CD14-positive monocyte (primary cell): ENCODE measurements around the gene CPEB4. TPM values are rescaled to one million over a fixed set of nuclear protein-coding genes. Genes with fewer than 3 reads are reported as not detected.

ENCODE experiments used
- DNase-seq, 3 donors: peaks; one replicate each; pipeline ENCODE4 v3.0.0-alpha.2; 2011 to 2022
- H2AFZ ChIP-seq: 2 replicates; pipeline ENCODE4 v1.6.0; 2012; ENCODE audit warnings: mild to moderate bottlenecking, low read depth, low read length, inconsistent platforms; ENCODE audit not compliant: insufficient read depth, poor library complexity, severe bottlenecking
- H3K27ac ChIP-seq, 2 donors: 1 replicate in 1 of 2; 2 replicates in 1 of 2; pipeline ENCODE4 v1.5.1; 2012 to 2013; ENCODE audit warnings: low read length in 2 of 2, control low read depth in 1 of 2, inconsistent platforms in 1 of 2, low read depth in 1 of 2, mild to moderate bottlenecking in 1 of 2
- H3K27me3 ChIP-seq, 2 donors: one replicate each; pipeline versions ENCODE4 v1.6.0 to v1.6.1; 2011 to 2013; ENCODE audit warnings: low read length in 2 of 2; ENCODE audit not compliant: control insufficient read depth in 2 of 2, insufficient read depth in 2 of 2
- H3K36me3 ChIP-seq, 2 donors: replicated peaks in 1 of 2; 1 replicate in 1 of 2; 2 replicates in 1 of 2; pipeline versions ENCODE4 v1.5.1 to v1.6.1; 2012 to 2013; ENCODE audit warnings: low read length in 2 of 2, control low read depth in 1 of 2, inconsistent platforms in 1 of 2, mild to moderate bottlenecking in 1 of 2; ENCODE audit not compliant: insufficient read depth in 2 of 2, control insufficient read depth in 1 of 2
- H3K4me1 ChIP-seq, 2 donors: 1 replicate in 1 of 2; 2 replicates in 1 of 2; pipeline versions ENCODE4 v1.5.1 to v1.6.1; 2012 to 2013; ENCODE audit warnings: low read length in 2 of 2, control low read depth in 1 of 2, inconsistent platforms in 1 of 2, mild to moderate bottlenecking in 1 of 2, moderate library complexity in 1 of 2; ENCODE audit not compliant: insufficient read depth in 2 of 2, control insufficient read depth in 1 of 2
- H3K4me2 ChIP-seq: replicated peaks from 2 replicates; pipeline ENCODE3; 2012; ENCODE audit warnings: low read length, moderate library complexity, mild to moderate bottlenecking; ENCODE audit not compliant: poor library complexity, severe bottlenecking; ENCODE audit errors: extremely low read depth
- H3K4me3 ChIP-seq, 3 experiments: fragments of 200-600 bp in 1 of 3; sonication (generic) in 1 of 3; replicated peaks in 1 of 3; 1 replicate in 2 of 3; 2 replicates in 1 of 3; pipeline ENCODE4 v1.5.1; 2011 to 2013; ENCODE audit warnings: low read length in 3 of 3, mild to moderate bottlenecking in 3 of 3, control low read depth in 2 of 3, low read depth in 2 of 3, inconsistent platforms in 1 of 3, moderate library complexity in 1 of 3
- H3K79me2 ChIP-seq: 2 replicates; pipeline ENCODE4 v1.6.0; 2012; ENCODE audit warnings: mild to moderate bottlenecking, control low read depth, inconsistent platforms, low read length, moderate library complexity; ENCODE audit not compliant: insufficient read depth
- H3K9ac ChIP-seq: 2 replicates; pipeline ENCODE4 v1.6.0; 2017; ENCODE audit warnings: low read length, mild to moderate bottlenecking; ENCODE audit not compliant: insufficient read depth, poor library complexity, severe bottlenecking
- H3K9me3 ChIP-seq, 2 donors: replicated peaks in 1 of 2; 1 replicate in 1 of 2; 2 replicates in 1 of 2; pipeline versions ENCODE4 v1.5.1 to v1.6.1; 2012 to 2013; ENCODE audit warnings: low read length in 2 of 2, control low read depth in 1 of 2; ENCODE audit not compliant: control insufficient read depth in 1 of 2, insufficient read depth in 1 of 2
- H4K20me1 ChIP-seq: 2 replicates; pipeline ENCODE4 v1.6.0; 2012; ENCODE audit warnings: mild to moderate bottlenecking, low read length, control low read depth, moderate library complexity; ENCODE audit not compliant: insufficient read depth
- H3K27ac Mint-ChIP-seq, 7 donors: one replicate each; pipeline ENCODE4 v1.8.0; 2020; ENCODE audit warnings: mild to moderate bottlenecking in 7 of 7, mixed read lengths in 7 of 7, moderate library complexity in 6 of 7, inconsistent platforms in 2 of 7
- H3K27me3 Mint-ChIP-seq, 3 donors: one replicate each; pipeline ENCODE4 v1.8.0; 2021 to 2022; ENCODE audit warnings: low read depth in 3 of 3, mild to moderate bottlenecking in 3 of 3, mixed read lengths in 3 of 3, moderate library complexity in 3 of 3, inconsistent platforms in 1 of 3
- H3K36me3 Mint-ChIP-seq, 2 donors: one replicate each; pipeline ENCODE4 v1.8.0; 2020; ENCODE audit warnings: mixed read lengths in 2 of 2, inconsistent platforms in 1 of 2, mild to moderate bottlenecking in 1 of 2
- H3K4me1 Mint-ChIP-seq: one replicate; pipeline ENCODE4 v1.8.0; 2020; ENCODE audit warnings: mild to moderate bottlenecking, mixed read lengths
- H3K4me3 Mint-ChIP-seq, 2 donors: one replicate each; pipeline ENCODE4 v1.8.0; 2020; ENCODE audit warnings: mild to moderate bottlenecking in 2 of 2, mixed read lengths in 2 of 2, moderate library complexity in 1 of 2
- H3K9me3 Mint-ChIP-seq, 7 donors: one replicate each; pipeline ENCODE4 v1.8.0; 2020 to 2022; ENCODE audit warnings: mixed read lengths in 7 of 7, mild to moderate bottlenecking in 6 of 7, moderate library complexity in 6 of 7, inconsistent platforms in 2 of 7
- WGBS: methylation state at CpG from one replicate; pipeline ENCODE4 v1.1.5; 2013; ENCODE audit warnings: missing lambda C conversion rate; ENCODE audit not compliant: insufficient coverage; 5-methylcytosine and 5-hydroxymethylcytosine counted together
- intact Hi-C, 2 donors: fragments of 100-400 bp; cut with micrococcal nuclease; formaldehyde crosslinking; loops; one replicate each; pipeline versions ENCODE4 v1.15.0 to v1.15.1; 2023
- polyA plus RNA-seq, 3 donors: library from polyadenylated mRNA; depleted of rRNA in 1 of 3; unstranded in 2 of 3; stranded (reverse) in 1 of 3; fragments of 300-500 nt in 2 of 3; fragments of >200 nt in 1 of 3; fragmentation: Illumina TruSeq in 2 of 3; gene quantifications; 1 replicate in 2 of 3; 2 replicates in 1 of 3; pipeline ENCODE4 v1.2.3, GENCODE V29; 2012 to 2021
- TF ChIP-seq, protein P1 (sequence below): fragments of 200-600 bp; IDR thresholded peaks from one replicate; pipeline ENCODE4 v1.8.0; 2022; ENCODE audit warnings: antibody characterized with exemption, mild to moderate bottlenecking

The CPEB4 gene
- polyA plus RNA-seq, 3 donors, result 10.7 to 27.3 (median 13.9) TPM

DNA sequence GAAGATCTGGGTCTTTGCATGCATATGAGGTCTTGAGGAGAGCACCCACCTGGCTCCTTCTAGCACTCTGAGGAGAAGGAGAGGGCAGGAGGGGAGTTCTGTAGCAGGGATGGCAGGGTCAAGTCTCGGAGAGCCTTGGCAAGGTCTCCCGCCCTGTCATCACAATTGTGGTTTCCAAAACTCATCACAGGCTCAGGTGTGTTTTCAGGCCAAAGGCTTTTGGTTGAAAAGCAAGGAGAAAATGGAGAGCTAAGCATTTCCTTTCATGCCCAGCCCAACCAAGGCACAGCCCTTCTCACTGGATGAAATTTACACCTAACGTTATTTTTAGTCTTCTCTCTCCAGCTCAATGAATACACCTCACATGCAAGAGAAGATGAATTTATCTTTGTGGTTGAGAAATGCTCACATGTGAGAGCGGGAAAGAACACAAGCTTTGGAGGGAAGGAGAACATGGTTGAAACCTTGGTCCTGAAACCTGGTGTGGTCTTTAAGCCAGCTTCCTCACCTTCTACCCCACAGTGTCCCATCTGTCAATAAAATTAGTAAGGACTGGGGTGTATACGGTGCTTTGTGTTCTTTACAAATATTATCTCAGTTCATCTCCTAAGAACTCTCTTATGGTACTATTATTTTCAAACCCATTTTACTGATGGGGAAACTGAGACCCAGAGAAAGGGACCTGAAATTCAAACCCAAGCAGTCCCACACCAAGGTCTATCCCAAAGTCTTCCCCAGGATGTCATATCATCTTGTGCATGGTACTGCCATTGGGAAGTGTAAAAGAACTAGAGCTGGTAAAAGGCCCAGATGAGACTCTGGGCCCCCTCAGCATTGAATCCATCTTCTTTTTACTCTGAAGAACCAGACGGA lies 47.8 kb upstream of the CPEB4 start:
- Histone ChIP-seq H3K79me2 (no peaks in the 10 kb centered on the region), H3K27me3 (no peaks in the 10 kb centered on the region), H3K27ac (no peak overlapping the region), H2AFZ (no peak overlapping the region), H4K20me1 (no peaks in the 10 kb centered on the region), H3K4me1 (peaks cover 13 to 14% of the 10 kb centered on the region in 2 donors), H3K36me3 (no peaks in the 10 kb centered on the region), H3K9ac (no peak overlapping the region), H3K4me2 (no peak overlapping the region), H3K9me3 (no peaks in the 10 kb centered on the region), H3K4me3 (no peak overlapping the region)
- Mint-ChIP-seq H3K4me3 (no peak overlapping the region), H3K4me1 (peaks cover 19% of the 10 kb centered on the region), H3K27me3 (peaks cover 0 to 4% (median 3%) of the 10 kb centered on the region in 3 donors), H3K36me3 (no peaks in the 10 kb centered on the region), H3K27ac (no peak overlapping the region), H3K9me3 (no peaks in the 10 kb centered on the region)
- intact Hi-C loops, result no loop called here
- TF ChIP-seq, protein P1, sequence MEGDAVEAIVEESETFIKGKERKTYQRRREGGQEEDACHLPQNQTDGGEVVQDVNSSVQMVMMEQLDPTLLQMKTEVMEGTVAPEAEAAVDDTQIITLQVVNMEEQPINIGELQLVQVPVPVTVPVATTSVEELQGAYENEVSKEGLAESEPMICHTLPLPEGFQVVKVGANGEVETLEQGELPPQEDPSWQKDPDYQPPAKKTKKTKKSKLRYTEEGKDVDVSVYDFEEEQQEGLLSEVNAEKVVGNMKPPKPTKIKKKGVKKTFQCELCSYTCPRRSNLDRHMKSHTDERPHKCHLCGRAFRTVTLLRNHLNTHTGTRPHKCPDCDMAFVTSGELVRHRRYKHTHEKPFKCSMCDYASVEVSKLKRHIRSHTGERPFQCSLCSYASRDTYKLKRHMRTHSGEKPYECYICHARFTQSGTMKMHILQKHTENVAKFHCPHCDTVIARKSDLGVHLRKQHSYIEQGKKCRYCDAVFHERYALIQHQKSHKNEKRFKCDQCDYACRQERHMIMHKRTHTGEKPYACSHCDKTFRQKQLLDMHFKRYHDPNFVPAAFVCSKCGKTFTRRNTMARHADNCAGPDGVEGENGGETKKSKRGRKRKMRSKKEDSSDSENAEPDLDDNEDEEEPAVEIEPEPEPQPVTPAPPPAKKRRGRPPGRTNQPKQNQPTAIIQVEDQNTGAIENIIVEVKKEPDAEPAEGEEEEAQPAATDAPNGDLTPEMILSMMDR, result no peak
- DNase-seq, result no peak
- no CpG with 5 or more reads among the region's 6 CpGs for WGBS

DNA sequence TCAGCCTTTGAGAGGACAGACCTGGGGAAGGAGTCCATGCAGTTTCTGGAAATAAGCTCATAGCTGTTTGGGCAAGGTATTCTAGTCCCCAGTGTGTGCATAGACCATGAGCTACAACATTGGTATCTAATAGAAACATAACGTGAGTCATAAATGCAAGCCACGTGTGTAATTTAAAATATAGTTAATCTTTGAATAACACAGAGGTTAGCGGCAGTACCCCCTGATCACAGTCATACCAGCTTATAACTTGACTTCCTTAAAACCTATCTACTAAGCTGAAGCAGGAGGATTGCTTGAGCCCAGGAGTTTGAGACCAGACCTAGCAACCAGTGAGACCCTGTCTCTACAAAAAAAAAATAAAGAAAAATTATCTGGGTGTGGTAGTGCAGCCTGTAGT lies 46.4 kb upstream of the CPEB4 start:
- Mint-ChIP-seq H3K27me3 (peaks cover 0 to 3% (median 3%) of the 10 kb centered on the region in 3 donors), H3K9me3 (no peaks in the 10 kb centered on the region), H3K4me3 (no peak overlapping the region), H3K4me1 (peaks cover 9% of the 10 kb centered on the region), H3K36me3 (no peaks in the 10 kb centered on the region), H3K27ac (no peak overlapping the region)
- Histone ChIP-seq H3K9me3 (no peaks in the 10 kb centered on the region), H3K4me1 (peaks cover 4 to 6% of the 10 kb centered on the region in 2 donors), H3K36me3 (no peaks in the 10 kb centered on the region), H4K20me1 (no peaks in the 10 kb centered on the region), H3K4me2 (no peak overlapping the region), H3K27ac (no peak overlapping the region), H2AFZ (no peak overlapping the region), H3K79me2 (no peaks in the 10 kb centered on the region), H3K27me3 (no peaks in the 10 kb centered on the region), H3K4me3 (no peak overlapping the region), H3K9ac (no peak overlapping the region)
- no peak for DNase-seq
- WGBS, result no CpG with 5 or more reads among the region's 3 CpGs
- TF ChIP-seq, protein P1, result no peak
- intact Hi-C loops, result no loop called here
